Measurements from ENCODE around the gene TMEM117. TPM values are rescaled to one million over a fixed set of nuclear protein-coding genes. Genes with fewer than 3 reads are reported as not detected.

TMEM117 gene
- total RNA-seq, 2 experiments from 2014 or later: 1.7 TPM

GRCh38 chr12:44091948-44092606 is 256.2 kb downstream of the TMEM117 start:
- no peak for DNase-seq
- H3K9me3 Mint-ChIP-seq: peaks cover 11% of the 10 kb centered on the region
- H3K4me1 Mint-ChIP-seq (ENCODE audit: low read depth): no peaks in the 10 kb centered on the region
- H3K36me3 Mint-ChIP-seq: peaks cover 9% of the 10 kb centered on the region
- POLR2A ChIA-PET: no interaction called here
- CTCF ChIA-PET: no interaction called here
- H3K27me3 Mint-ChIP-seq: no peaks in the 10 kb centered on the region
- intact Hi-C loops (cut with micrococcal nuclease): no loop called here
- H3K4me3 Mint-ChIP-seq: no peak overlapping the region
- no peak overlapping the region for H3K27ac Mint-ChIP-seq

GRCh38 chr12:44098786-44099185 is 262.9 kb downstream of the TMEM117 start:
- POLR2A ChIA-PET: no interaction called here
- H3K9me3 Mint-ChIP-seq: peaks cover 12% of the 10 kb centered on the region

GRCh38 chr12:44099486-44099885 is 263.6 kb downstream of the TMEM117 start:
- DNase-seq: no peak
- no peaks in the 10 kb centered on the region for H3K27me3 Mint-ChIP-seq
- ChIA-PET POLR2A (no interaction called here), CTCF (no interaction called here)
- no peak overlapping the region for H3K27ac Mint-ChIP-seq
- peaks cover 4% of the 10 kb centered on the region for H3K36me3 Mint-ChIP-seq
- H3K4me1 Mint-ChIP-seq (ENCODE audit: low read depth): no peaks in the 10 kb centered on the region
- no peak overlapping the region for H3K4me3 Mint-ChIP-seq
- intact Hi-C loops (cut with micrococcal nuclease): no loop called here
- H3K9me3 Mint-ChIP-seq: peaks cover 10% of the 10 kb centered on the region

More at GRCh38 chr12:44098786-44099185, 262.9 kb downstream of the TMEM117 start:
- CTCF ChIA-PET: no interaction called here
- no peaks in the 10 kb centered on the region for H3K4me1 Mint-ChIP-seq (ENCODE audit: low read depth)
- intact Hi-C loops (cut with micrococcal nuclease): no loop called here
- no peak overlapping the region for H3K27ac Mint-ChIP-seq
- no peak for DNase-seq
- H3K4me3 Mint-ChIP-seq: no peak overlapping the region
- H3K36me3 Mint-ChIP-seq: peaks cover 4% of the 10 kb centered on the region
- H3K27me3 Mint-ChIP-seq: no peaks in the 10 kb centered on the region

GRCh38 chr12:44100264-44100663 is 264.4 kb downstream of the TMEM117 start:
- Mint-ChIP-seq H3K4me1 (ENCODE audit: low read depth) (no peaks in the 10 kb centered on the region), H3K27me3 (no peaks in the 10 kb centered on the region), H3K9me3 (peaks cover 8% of the 10 kb centered on the region), H3K36me3 (peaks cover 6% of the 10 kb centered on the region), H3K4me3 (no peak overlapping the region), H3K27ac (no peak overlapping the region)
- intact Hi-C loops (cut with micrococcal nuclease): no loop called here
- POLR2A ChIA-PET: no interaction called here
- no peak for DNase-seq
- CTCF ChIA-PET: no interaction called here

GRCh38 chr12:44101475-44101874 is 265.6 kb downstream of the TMEM117 start:
- CTCF ChIA-PET: no interaction called here

GRCh38 chr12:44114906-44115305 is 279.0 kb downstream of the TMEM117 start:
- CTCF ChIA-PET: no interaction called here
- peaks cover 6% of the 10 kb centered on the region for H3K36me3 Mint-ChIP-seq
- H3K4me1 Mint-ChIP-seq (ENCODE audit: low read depth): no peaks in the 10 kb centered on the region
- H3K27me3 Mint-ChIP-seq: no peaks in the 10 kb centered on the region
- no peak overlapping the region for H3K4me3 Mint-ChIP-seq
- DNase-seq: no peak
- H3K9me3 Mint-ChIP-seq: peaks cover 5% of the 10 kb centered on the region
- POLR2A ChIA-PET: no interaction called here
- intact Hi-C loops (cut with micrococcal nuclease): no loop called here
- no peak overlapping the region for H3K27ac Mint-ChIP-seq

More at GRCh38 chr12:44101475-44101874, 265.6 kb downstream of the TMEM117 start:
- DNase-seq: no peak
- Mint-ChIP-seq H3K27ac (no peak overlapping the region), H3K9me3 (peaks cover 5% of the 10 kb centered on the region), H3K4me3 (no peak overlapping the region), H3K27me3 (no peaks in the 10 kb centered on the region), H3K4me1 (ENCODE audit: low read depth) (no peaks in the 10 kb centered on the region), H3K36me3 (peaks cover 2% of the 10 kb centered on the region)
- POLR2A ChIA-PET: no interaction called here
- intact Hi-C loops (cut with micrococcal nuclease): no loop called here

GRCh38 chr12:44117337-44117736 is 281.5 kb downstream of the TMEM117 start:
- no peak overlapping the region for H3K4me3 Mint-ChIP-seq
- no peak overlapping the region for H3K27ac Mint-ChIP-seq
- H3K9me3 Mint-ChIP-seq: peaks cover 24% of the 10 kb centered on the region
- no peaks in the 10 kb centered on the region for H3K4me1 Mint-ChIP-seq (ENCODE audit: low read depth)
- no peak for DNase-seq
- POLR2A ChIA-PET: no interaction called here
- CTCF ChIA-PET: no interaction called here
- intact Hi-C loops (cut with micrococcal nuclease): no loop called here
- H3K36me3 Mint-ChIP-seq: peaks cover 16% of the 10 kb centered on the region
- H3K27me3 Mint-ChIP-seq: no peaks in the 10 kb centered on the region

GRCh38 chr12:44118946-44119345 is 283.1 kb downstream of the TMEM117 start:
- CTCF ChIA-PET: no interaction called here
- Mint-ChIP-seq H3K36me3 (peaks cover 20% of the 10 kb centered on the region), H3K9me3 (peaks cover 36% of the 10 kb centered on the region)

GRCh38 chr12:44126806-44127205 is 290.9 kb downstream of the TMEM117 start:
- POLR2A ChIA-PET: no interaction called here
- CTCF ChIA-PET: no interaction called here
- no peak for DNase-seq
- peaks cover 15% of the 10 kb centered on the region for H3K9me3 Mint-ChIP-seq
- H3K27ac Mint-ChIP-seq: no peak overlapping the region
- no peak overlapping the region for H3K4me3 Mint-ChIP-seq
- intact Hi-C loops (cut with micrococcal nuclease): no loop called here
- no peaks in the 10 kb centered on the region for H3K4me1 Mint-ChIP-seq (ENCODE audit: low read depth)
- H3K27me3 Mint-ChIP-seq: no peaks in the 10 kb centered on the region
- H3K36me3 Mint-ChIP-seq: peaks cover 10% of the 10 kb centered on the region

More at GRCh38 chr12:44118946-44119345, 283.1 kb downstream of the TMEM117 start:
- POLR2A ChIA-PET: no interaction called here
- intact Hi-C loops (cut with micrococcal nuclease): no loop called here
- DNase-seq: no peak
- H3K27ac Mint-ChIP-seq: no peak overlapping the region
- H3K27me3 Mint-ChIP-seq: no peaks in the 10 kb centered on the region
- H3K4me1 Mint-ChIP-seq (ENCODE audit: low read depth): no peaks in the 10 kb centered on the region
- no peak overlapping the region for H3K4me3 Mint-ChIP-seq

- H3K4me1 Mint-ChIP-seq (ENCODE audit: low read depth): no peaks in the 10 kb centered on the region
- ChIA-PET POLR2A (no interaction called here), CTCF (no interaction called here)
- H3K9me3 Mint-ChIP-seq: peaks cover 6% of the 10 kb centered on the region
- DNase-seq: no peak
- peaks cover 4% of the 10 kb centered on the region for H3K36me3 Mint-ChIP-seq
- H3K27ac Mint-ChIP-seq: no peak overlapping the region
- H3K4me3 Mint-ChIP-seq: no peak overlapping the region
- no peaks in the 10 kb centered on the region for H3K27me3 Mint-ChIP-seq
- intact Hi-C loops (cut with micrococcal nuclease): no loop called here
Measured at GRCh38 chr12:44127966-44128710, 292.3 kb downstream of the TMEM117 start.

- no peaks in the 10 kb centered on the region for H3K27me3 Mint-ChIP-seq
- POLR2A ChIA-PET: no interaction called here
Measured at GRCh38 chr12:44143175-44143574, 307.3 kb downstream of the TMEM117 start.

GRCh38 chr12:44148936-44149335 is 313.1 kb downstream of the TMEM117 start:
- H3K27ac Mint-ChIP-seq: no peak overlapping the region
- H3K4me3 Mint-ChIP-seq: no peak overlapping the region
- POLR2A ChIA-PET: no interaction called here
- CTCF ChIA-PET: no interaction called here
- no peaks in the 10 kb centered on the region for H3K4me1 Mint-ChIP-seq (ENCODE audit: low read depth)
- no peaks in the 10 kb centered on the region for H3K9me3 Mint-ChIP-seq
- intact Hi-C loops (cut with micrococcal nuclease): no loop called here
- DNase-seq: no peak
- peaks cover 2% of the 10 kb centered on the region for H3K36me3 Mint-ChIP-seq
- no peaks in the 10 kb centered on the region for H3K27me3 Mint-ChIP-seq

More at GRCh38 chr12:44143175-44143574, 307.3 kb downstream of the TMEM117 start:
- no peaks in the 10 kb centered on the region for H3K4me1 Mint-ChIP-seq (ENCODE audit: low read depth)
- H3K4me3 Mint-ChIP-seq: no peak overlapping the region
- no peak for DNase-seq
- H3K36me3 Mint-ChIP-seq: peaks cover 2% of the 10 kb centered on the region
- H3K27ac Mint-ChIP-seq: no peak overlapping the region
- intact Hi-C loops (cut with micrococcal nuclease): no loop called here
- CTCF ChIA-PET: no interaction called here
- no peaks in the 10 kb centered on the region for H3K9me3 Mint-ChIP-seq

GRCh38 chr12:44154128-44154527 is 318.2 kb downstream of the TMEM117 start:
- CTCF ChIA-PET: no interaction called here

More at GRCh38 chr12:44154128-44154527, 318.2 kb downstream of the TMEM117 start:
- Mint-ChIP-seq H3K4me1 (ENCODE audit: low read depth) (no peaks in the 10 kb centered on the region), H3K36me3 (no peaks in the 10 kb centered on the region), H3K27ac (no peak overlapping the region), H3K4me3 (no peak overlapping the region), H3K27me3 (no peaks in the 10 kb centered on the region), H3K9me3 (no peaks in the 10 kb centered on the region)
- POLR2A ChIA-PET: no interaction called here
- intact Hi-C loops (cut with micrococcal nuclease): no loop called here
- DNase-seq: no peak

Measured in activated CD4-positive, alpha-beta memory T cell treated with anti-CD3 and anti-CD28 coated beads for 36 hours (primary cell).